Mesenchymal stem cell (in vitro differentiated cells and primary cell): ENCODE measurements around the gene KCTD21. TPM values are rescaled to one million over a fixed set of nuclear protein-coding genes. Genes with fewer than 3 reads are reported as not detected.

ENCODE experiments used
- DNase-seq: peaks from one replicate; pipeline ENCODE4 v3.0.0-alpha.2; 2013
- H2AFZ ChIP-seq: one replicate; pipeline ENCODE4 v1.6.1; 2013; ENCODE audit warnings: low read depth, mild to moderate bottlenecking, control low read depth, inconsistent platforms, low read length, moderate library complexity
- H2AK5ac ChIP-seq: 2 replicates; pipeline ENCODE4 v1.6.1; 2013; ENCODE audit warnings: low read length, moderate library complexity, mild to moderate bottlenecking, inconsistent platforms; ENCODE audit not compliant: severe bottlenecking
- H2BK120ac ChIP-seq: one replicate; pipeline ENCODE4 v1.6.1; 2013; ENCODE audit warnings: low read depth, mild to moderate bottlenecking, inconsistent platforms, low read length, moderate library complexity
- H2BK12ac ChIP-seq, 2 experiments: one replicate each; pipeline ENCODE4 v1.6.1; 2013; ENCODE audit warnings: inconsistent platforms in 2 of 2, low read length in 2 of 2, mild to moderate bottlenecking in 2 of 2, moderate library complexity in 2 of 2, control low read depth in 1 of 2
- H2BK15ac ChIP-seq: one replicate; pipeline ENCODE4 v1.6.1; 2013; ENCODE audit warnings: mild to moderate bottlenecking, low read depth, inconsistent platforms; ENCODE audit not compliant: poor library complexity, severe bottlenecking
- H2BK5ac ChIP-seq: 2 replicates; pipeline ENCODE4 v1.6.1; 2013; ENCODE audit warnings: low read depth, mild to moderate bottlenecking, low read length, control low read depth, inconsistent platforms; ENCODE audit not compliant: poor library complexity, severe bottlenecking
- H3K14ac ChIP-seq, 2 experiments: one replicate each; pipeline ENCODE4 v1.6.1; 2013; ENCODE audit warnings: inconsistent platforms in 2 of 2, low read length in 2 of 2, control low read depth in 1 of 2, mild to moderate bottlenecking in 1 of 2, moderate library complexity in 1 of 2
- H3K18ac ChIP-seq, 2 experiments: one replicate each; pipeline ENCODE4 v1.6.1; 2013; ENCODE audit warnings: inconsistent platforms in 2 of 2, low read length in 2 of 2, control low read depth in 1 of 2, low read depth in 1 of 2, mild to moderate bottlenecking in 1 of 2
- H3K23ac ChIP-seq, 2 experiments: one replicate each; pipeline ENCODE4 v1.6.1; 2013; ENCODE audit warnings: inconsistent platforms in 2 of 2, low read length in 2 of 2, mild to moderate bottlenecking in 2 of 2, moderate library complexity in 2 of 2, control low read depth in 1 of 2
- H3K27ac ChIP-seq: 2 replicates; pipeline ENCODE4 v1.5.1; 2013; ENCODE audit warnings: mild to moderate bottlenecking, moderate library complexity, low read length, control low read depth, inconsistent platforms; ENCODE audit not compliant: poor library complexity, severe bottlenecking
- H3K27me3 ChIP-seq, 2 experiments: 2 replicates each; pipeline versions ENCODE4 v1.6.1 to v1.7.0; 2013; ENCODE audit warnings: low read length in 2 of 2, mild to moderate bottlenecking in 2 of 2, moderate library complexity in 2 of 2, control low read depth in 1 of 2, inconsistent platforms in 1 of 2; ENCODE audit not compliant: control insufficient read depth in 1 of 2, insufficient read depth in 1 of 2
- H3K36me3 ChIP-seq, 2 experiments: 2 replicates each; pipeline versions ENCODE4 v1.6.1 to v1.7.0; 2013; ENCODE audit warnings: low read length in 2 of 2, control low read depth in 1 of 2, inconsistent platforms in 1 of 2, low read depth in 1 of 2, mild to moderate bottlenecking in 1 of 2; ENCODE audit not compliant: insufficient read depth in 2 of 2, control insufficient read depth in 1 of 2
- H3K4ac ChIP-seq, 2 experiments: one replicate each; pipeline ENCODE4 v1.6.1; 2013; ENCODE audit warnings: inconsistent platforms in 2 of 2, low read length in 2 of 2, mild to moderate bottlenecking in 2 of 2, moderate library complexity in 2 of 2, control low read depth in 1 of 2, low read depth in 1 of 2
- H3K4me1 ChIP-seq: 2 replicates; pipeline ENCODE4 v1.6.1; 2013; ENCODE audit warnings: low read depth, low read length, control low read depth; ENCODE audit not compliant: control insufficient read depth, insufficient read depth
- H3K4me2 ChIP-seq: 2 replicates; pipeline ENCODE4 v1.6.1; 2013; ENCODE audit warnings: low read length, mild to moderate bottlenecking, inconsistent platforms; ENCODE audit not compliant: poor library complexity, severe bottlenecking
- H3K4me3 ChIP-seq, 2 experiments: 2 replicates each; pipeline versions ENCODE4 v1.5.1 to v1.7.0; 2013; ENCODE audit warnings: low read length in 2 of 2, mild to moderate bottlenecking in 2 of 2, control low read depth in 1 of 2, low read depth in 1 of 2; ENCODE audit not compliant: insufficient read depth in 1 of 2
- H3K79me1 ChIP-seq: replicated peaks from 2 replicates; pipeline ENCODE4 v1.6.1; 2013; ENCODE audit warnings: mild to moderate bottlenecking, control low read depth, low read length, inconsistent platforms; ENCODE audit not compliant: poor library complexity, severe bottlenecking
- H3K9ac ChIP-seq: 2 replicates; pipeline ENCODE4 v1.7.0; 2013; ENCODE audit warnings: mild to moderate bottlenecking, low read length, moderate library complexity
- H3K9me3 ChIP-seq: 2 replicates; pipeline ENCODE4 v1.7.0; 2013; ENCODE audit warnings: mild to moderate bottlenecking, low read length; ENCODE audit not compliant: control insufficient read depth
- H4K8ac ChIP-seq: one replicate; pipeline ENCODE4 v1.6.1; 2013; ENCODE audit warnings: inconsistent platforms, mild to moderate bottlenecking, low read length, moderate library complexity
- H4K91ac ChIP-seq: one replicate; pipeline ENCODE4 v1.6.1; 2013; ENCODE audit warnings: mild to moderate bottlenecking, low read length, inconsistent platforms
- WGBS: methylation state at CpG from one replicate; pipeline ENCODE4 v1.1.7; 2013; ENCODE audit warnings: mixed read lengths; 5-methylcytosine and 5-hydroxymethylcytosine counted together
- small RNA-seq: library from polyadenylated mRNA; stranded (forward); fragments of <200 nt; extraction: miRNeasy Mini kit (QIAGEN cat#:217004); gene quantifications from one replicate; pipeline ENCODE3, GENCODE V24; 2013; ENCODE audit warnings: low read depth

The KCTD21 gene

GRCh38 chr11:78127403-78127802 lies 61.0 kb downstream of the KCTD21 start:
- no peak overlapping the region for H3K4me3 ChIP-seq
- H4K91ac ChIP-seq, result no peak overlapping the region
- H3K36me3 ChIP-seq, result peaks cover 7 to 14% of the 10 kb centered on the region in 2 experiments
- no peak overlapping the region for H3K4me2 ChIP-seq
- H3K9me3 ChIP-seq, result no peaks in the 10 kb centered on the region
- no peak overlapping the region for H2BK120ac ChIP-seq
- no peaks in the 10 kb centered on the region for H3K4me1 ChIP-seq
- H2BK5ac ChIP-seq, result no peak overlapping the region
- no peak overlapping the region for H2BK15ac ChIP-seq
- WGBS, result 100% methylated on average over 2 of the region's 3 CpGs
- no peak overlapping the region for H2AFZ ChIP-seq
- H4K8ac ChIP-seq, result no peak overlapping the region
- no peak overlapping the region for H3K23ac ChIP-seq
- H3K79me1 ChIP-seq, result peaks cover 11% of the 10 kb centered on the region
- no peak overlapping the region for H2BK12ac ChIP-seq
- no peak for DNase-seq
- H3K4ac ChIP-seq, result no peak overlapping the region
- H3K27me3 ChIP-seq, result no peaks in the 10 kb centered on the region
- no peak overlapping the region for H3K9ac ChIP-seq
- no peak overlapping the region for H3K18ac ChIP-seq
- no peak overlapping the region for H3K14ac ChIP-seq
- H2AK5ac ChIP-seq, result no peak overlapping the region
- H3K27ac ChIP-seq, result no peak overlapping the region

Small RNAs within 50 kb of the gene (small RNA-seq; reads per million reads assigned to genes)
- not detected for gene RNU6-126P
